ENCODE measurements around the gene NETO2.

DNA sequence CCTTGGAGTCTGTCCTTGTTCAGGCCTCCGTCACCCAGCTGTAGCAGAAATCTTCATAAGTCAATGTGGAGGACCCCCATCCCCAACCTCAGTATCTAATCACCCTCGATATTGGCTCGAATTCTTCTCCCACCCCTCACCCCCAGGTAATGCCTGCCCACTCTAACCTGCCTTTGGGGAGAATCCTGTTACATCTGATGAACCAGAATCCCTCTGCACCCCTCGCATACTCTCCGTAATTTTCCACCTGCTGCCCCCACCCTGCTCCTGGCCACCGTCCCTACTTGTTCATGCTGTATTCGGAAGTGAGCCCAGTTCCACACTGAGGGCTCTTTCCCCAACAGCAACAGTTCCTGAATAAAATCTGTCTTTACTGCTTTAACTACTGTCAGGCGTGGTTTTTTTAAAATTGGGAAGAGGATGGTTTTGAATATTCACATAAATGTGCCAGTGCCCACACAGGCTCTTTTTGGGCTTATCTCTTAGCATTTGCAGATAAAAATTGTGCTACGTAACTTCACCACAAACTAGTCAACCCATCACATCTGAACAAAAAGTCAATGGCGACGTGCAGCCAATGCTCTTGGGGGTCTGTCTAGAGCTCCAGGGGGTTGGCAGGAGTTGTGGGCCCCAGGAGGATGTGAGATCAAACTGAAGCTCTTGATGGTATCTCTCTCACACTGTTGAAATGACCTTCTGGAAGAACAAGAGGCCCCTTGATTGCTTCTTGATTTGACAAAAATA is 73.7 kb downstream of the NETO2 start:
- TF ChIP-seq, protein P1, sequence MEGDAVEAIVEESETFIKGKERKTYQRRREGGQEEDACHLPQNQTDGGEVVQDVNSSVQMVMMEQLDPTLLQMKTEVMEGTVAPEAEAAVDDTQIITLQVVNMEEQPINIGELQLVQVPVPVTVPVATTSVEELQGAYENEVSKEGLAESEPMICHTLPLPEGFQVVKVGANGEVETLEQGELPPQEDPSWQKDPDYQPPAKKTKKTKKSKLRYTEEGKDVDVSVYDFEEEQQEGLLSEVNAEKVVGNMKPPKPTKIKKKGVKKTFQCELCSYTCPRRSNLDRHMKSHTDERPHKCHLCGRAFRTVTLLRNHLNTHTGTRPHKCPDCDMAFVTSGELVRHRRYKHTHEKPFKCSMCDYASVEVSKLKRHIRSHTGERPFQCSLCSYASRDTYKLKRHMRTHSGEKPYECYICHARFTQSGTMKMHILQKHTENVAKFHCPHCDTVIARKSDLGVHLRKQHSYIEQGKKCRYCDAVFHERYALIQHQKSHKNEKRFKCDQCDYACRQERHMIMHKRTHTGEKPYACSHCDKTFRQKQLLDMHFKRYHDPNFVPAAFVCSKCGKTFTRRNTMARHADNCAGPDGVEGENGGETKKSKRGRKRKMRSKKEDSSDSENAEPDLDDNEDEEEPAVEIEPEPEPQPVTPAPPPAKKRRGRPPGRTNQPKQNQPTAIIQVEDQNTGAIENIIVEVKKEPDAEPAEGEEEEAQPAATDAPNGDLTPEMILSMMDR (IDR thresholded peaks at IDR 0.05; ENCODE audit: low read depth, low read length), result no peak
- no peak for TF ChIP-seq EZH2phosphoT487 (IDR thresholded peaks at IDR 0.05; ENCODE audit: low read depth)

Measured in OCI-LY3 (cell line).